Adrenal gland (tissue), 5 donors: Measurements from ENCODE around the gene PLG.
"Not testable (repeated sequence)": the region's sequence is repeated elsewhere in the genome, so short reads cannot be mapped to it uniquely, and the experiment has no call there.

Experiments used
- POLR2A ChIP-seq, 2 donors: fragments of 450-650 bp; IDR thresholded peaks; one replicate each; pipeline ENCODE4 v1.6.1; 2017; ENCODE audit warnings: antibody characterized with exemption in 2 of 2, mild to moderate bottlenecking in 2 of 2, moderate library complexity in 1 of 2
- TF ChIP-seq, protein P1 (sequence below), 6 experiments: fragments of 450-650 bp in 4 of 6; fragments of 200-600 bp in 2 of 6; sonication (generic) in 1 of 6; IDR thresholded peaks; 1 replicate in 5 of 6; 2 replicates in 1 of 6; pipeline versions ENCODE4 v1.5.1 to v1.8.0; 2016 to 2021; ENCODE audit warnings: antibody characterized with exemption in 6 of 6, mild to moderate bottlenecking in 2 of 6, moderate library complexity in 1 of 6
- donor health status: DM: no; HTN: no; CAD: no.

DNA sequence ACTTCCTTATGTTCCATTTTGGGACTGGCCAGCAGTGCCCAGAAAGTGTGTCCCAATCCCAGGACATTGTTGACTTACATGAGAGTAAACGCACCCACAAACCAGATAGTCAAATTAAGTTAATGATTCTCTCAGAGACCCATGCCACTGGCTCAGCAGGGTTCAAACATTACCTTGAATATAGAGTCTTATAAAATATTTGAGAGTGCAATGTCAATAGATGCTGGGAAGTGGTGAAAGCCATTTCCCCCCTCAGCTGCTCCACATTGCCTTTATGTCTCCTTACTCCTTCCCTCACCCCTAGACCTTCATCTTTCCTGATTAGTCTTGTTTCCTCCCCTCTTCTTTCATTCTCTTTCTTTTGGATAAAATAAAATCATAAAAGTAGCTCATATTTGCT is 37.8 kb upstream of the PLG start, which contains the start of gene LPA:
- TF ChIP-seq, protein P1, sequence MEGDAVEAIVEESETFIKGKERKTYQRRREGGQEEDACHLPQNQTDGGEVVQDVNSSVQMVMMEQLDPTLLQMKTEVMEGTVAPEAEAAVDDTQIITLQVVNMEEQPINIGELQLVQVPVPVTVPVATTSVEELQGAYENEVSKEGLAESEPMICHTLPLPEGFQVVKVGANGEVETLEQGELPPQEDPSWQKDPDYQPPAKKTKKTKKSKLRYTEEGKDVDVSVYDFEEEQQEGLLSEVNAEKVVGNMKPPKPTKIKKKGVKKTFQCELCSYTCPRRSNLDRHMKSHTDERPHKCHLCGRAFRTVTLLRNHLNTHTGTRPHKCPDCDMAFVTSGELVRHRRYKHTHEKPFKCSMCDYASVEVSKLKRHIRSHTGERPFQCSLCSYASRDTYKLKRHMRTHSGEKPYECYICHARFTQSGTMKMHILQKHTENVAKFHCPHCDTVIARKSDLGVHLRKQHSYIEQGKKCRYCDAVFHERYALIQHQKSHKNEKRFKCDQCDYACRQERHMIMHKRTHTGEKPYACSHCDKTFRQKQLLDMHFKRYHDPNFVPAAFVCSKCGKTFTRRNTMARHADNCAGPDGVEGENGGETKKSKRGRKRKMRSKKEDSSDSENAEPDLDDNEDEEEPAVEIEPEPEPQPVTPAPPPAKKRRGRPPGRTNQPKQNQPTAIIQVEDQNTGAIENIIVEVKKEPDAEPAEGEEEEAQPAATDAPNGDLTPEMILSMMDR (IDR thresholded peaks at IDR 0.05) = not testable (repeated sequence)
- not testable (repeated sequence) for TF ChIP-seq POLR2A (IDR thresholded peaks at IDR 0.05)
